NCI-H1417 (cell line): ENCODE data around the gene NAP1L5.
A peak's percentile ranks its signal among the peaks of the same experiment; 100 is the strongest.

Source experiments
- DNase-seq, 3 experiments: peaks; one replicate each; lab custom pipeline; 2025; lab: John Stamatoyannopoulos, UW

The NAP1L5 gene

DNA sequence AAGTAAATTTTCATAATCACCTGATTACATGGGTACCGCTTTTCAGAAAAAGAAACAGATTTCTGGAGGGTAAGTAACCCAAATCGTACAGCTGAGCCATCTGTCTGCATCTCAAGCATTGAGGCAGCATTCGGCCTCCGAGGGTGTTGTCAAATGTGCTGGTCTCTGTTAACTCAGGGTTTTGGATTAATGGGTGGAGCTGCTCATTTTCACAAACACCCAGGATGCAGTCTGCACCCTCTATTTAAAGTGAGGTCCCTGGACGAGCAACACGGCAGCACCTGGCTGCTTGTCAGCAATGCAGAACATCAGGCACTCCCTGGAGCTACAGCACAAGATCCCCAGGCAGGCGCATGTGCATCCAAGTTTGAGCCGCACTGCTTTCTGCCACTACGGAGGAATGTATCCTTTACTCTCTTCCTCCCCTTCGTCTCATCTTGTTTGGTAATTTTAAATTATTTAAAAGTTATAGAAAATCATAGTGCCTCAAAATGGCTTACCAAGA, 24.7 kb upstream of the NAP1L5 start:
- DNase-seq, result no peak

DNA sequence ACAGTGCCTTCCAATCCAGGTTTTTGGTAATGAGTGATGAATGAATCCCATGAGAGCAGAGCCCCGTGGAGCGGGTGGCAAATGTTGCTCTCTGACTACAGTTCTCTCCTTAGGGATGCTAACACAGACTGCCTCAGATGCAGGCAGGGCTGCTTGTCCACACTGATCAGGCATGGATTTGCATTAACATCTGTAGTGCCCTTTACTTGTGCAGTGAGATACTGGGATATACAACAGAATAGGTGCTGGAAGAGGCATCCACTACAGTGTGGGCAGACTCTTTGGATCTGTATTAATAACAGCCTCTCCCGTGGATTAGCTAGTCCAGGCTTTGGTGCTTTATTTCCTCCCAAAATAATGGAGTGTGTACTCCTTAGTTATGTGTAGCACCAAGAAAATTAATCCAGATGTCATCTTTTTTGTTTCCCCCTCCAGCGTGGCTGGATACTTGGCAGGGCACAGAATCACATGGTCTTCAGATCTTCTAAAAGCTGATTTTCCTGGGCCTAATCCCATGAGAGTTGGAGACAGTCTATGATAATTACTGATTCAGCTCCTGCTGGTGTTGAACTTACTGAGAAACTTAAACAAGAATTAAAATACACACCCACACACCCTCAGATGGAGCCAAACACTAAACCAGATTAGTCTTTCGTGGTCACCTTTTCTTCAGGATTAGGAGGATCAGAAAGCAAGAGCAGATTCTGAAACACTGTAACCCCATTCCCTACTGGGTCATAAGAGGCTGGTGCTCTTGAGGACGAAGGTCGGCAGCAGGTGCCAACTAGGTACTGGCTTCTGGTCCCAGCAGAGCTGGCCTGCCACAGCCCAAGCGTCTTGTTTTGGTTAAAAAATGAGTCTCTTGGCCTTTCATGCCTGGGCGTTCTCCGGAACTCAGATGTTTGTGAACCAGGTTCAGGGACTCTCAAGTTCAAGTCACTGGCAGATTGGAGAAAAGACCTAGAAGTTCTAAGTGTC, 23.1 kb upstream of the NAP1L5 start:
- DNase-seq, result no peak

DNA sequence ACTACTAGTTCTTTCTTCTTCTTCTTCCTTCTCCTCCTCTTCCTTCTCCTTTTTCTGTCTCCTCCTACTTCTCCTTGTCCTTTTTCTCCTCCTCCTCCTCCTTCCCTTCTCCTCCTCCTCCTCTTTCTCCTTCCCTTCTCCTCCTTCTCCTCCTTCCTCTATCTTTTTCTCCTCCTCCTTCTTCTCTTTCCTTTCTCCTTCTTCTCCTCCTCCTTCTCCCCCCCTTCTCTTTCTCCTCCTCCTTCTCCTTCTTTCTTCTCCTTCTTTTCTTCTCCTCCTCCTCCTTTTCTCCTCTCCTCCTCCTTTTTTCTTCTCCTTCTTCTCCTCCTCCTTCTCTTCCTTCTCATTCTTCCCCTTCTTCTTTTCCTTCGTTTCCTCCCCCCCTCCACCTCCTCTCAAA, 21.8 kb upstream of the NAP1L5 start:
- no peak for DNase-seq

DNA sequence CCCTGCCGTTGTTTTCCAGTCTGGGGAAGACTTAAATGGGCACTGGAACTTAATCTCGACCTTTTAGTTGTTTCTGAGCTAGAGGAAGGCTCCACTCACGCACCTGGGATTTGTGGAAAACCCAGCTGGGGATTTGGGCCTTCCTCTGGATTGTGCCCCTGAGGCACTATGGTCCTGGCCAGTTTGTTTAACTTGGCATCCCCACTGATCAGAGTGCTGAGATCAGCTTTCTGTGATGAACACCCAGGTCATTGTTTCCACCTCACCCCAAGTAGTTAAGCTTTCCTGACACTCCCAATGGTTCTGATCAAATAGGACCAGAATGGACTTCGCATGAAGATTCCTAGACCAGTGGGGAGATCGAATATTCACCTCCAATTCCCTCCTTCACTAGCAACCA, 20.5 kb upstream of the NAP1L5 start:
- no peak for DNase-seq

- DNase-seq, result no peak
These were observed 16.2 kb upstream of the NAP1L5 start for GRCh38 chr4:88713782-88714181.

- DNase-seq, result no peak
These were observed 12.4 kb upstream of the NAP1L5 start for GRCh38 chr4:88709989-88710388.

DNA sequence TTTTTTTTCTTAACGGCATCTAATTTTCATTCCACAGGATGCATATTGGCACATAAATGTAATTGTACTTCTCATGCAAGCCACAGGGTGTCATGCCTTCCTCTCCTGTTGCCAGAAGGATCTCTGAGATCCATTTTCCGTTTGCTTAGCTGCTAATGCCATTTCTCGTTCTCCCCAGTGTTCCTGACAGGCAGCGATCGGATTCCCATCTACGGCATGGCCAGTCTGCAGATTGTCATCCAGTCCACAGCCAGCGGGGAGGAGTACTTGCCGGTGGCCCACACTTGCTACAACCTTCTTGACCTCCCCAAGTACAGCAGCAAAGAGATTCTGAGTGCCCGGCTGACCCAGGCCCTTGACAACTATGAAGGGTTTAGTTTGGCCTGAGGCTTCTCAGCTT, 8.9 kb upstream of the NAP1L5 start:
- peak in 1 of 3 experiments; percentile 47 for DNase-seq

DNA sequence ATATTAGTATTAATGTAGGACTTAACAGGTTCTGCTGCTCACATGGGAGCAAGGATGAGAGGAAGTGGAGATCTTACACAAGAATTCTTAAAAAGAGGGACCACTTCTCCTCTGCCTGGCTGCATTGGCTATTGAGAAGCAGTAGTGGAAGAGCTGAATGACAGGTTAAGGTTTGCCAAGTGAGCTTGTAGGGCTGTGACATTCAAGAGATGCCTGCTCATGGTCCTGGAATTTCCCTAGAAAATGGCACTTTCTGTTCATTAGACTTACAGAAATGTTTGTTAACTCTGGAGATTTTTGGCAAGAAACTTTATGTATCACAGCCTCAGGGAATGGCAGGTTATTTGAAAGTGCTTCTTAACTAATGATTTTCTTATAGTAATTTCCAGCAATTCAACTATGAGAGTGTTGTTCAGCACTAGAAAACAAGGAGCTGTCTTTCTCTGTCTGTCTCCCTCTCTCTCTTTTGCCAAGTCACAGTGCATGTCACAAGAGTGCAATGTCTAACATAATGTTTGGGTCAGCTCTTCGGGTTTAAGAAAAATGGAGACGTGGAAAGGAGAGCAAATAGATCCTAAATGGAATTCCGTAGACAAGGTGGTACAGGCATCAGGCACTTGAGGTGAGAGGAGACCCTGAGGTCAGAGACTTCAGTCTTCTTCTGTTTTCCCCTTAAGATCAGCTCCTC, 8.3 kb upstream of the NAP1L5 start:
- DNase-seq, result no peak

DNA sequence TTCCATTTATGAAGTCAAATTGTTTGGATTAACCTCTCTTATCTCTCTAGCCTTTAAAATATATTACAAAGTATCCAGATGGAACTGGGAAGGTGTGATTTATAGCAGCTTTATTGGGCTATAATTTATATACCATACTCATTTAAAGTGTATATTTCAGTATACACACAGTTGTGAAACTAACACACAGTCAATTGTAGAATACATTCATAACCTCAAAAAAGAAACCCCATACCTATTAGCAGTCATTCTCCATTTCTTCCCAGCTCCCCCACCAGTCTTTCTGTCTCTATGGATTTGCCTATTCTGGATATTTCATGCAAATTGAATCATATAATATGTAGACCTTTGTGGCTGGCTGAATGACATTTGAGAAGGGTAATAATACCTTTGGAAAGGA, 7.6 kb upstream of the NAP1L5 start:
- no peak for DNase-seq

GRCh38 chr4:88702782-88703181, 5.2 kb upstream of the NAP1L5 start:
- no peak for DNase-seq

DNA sequence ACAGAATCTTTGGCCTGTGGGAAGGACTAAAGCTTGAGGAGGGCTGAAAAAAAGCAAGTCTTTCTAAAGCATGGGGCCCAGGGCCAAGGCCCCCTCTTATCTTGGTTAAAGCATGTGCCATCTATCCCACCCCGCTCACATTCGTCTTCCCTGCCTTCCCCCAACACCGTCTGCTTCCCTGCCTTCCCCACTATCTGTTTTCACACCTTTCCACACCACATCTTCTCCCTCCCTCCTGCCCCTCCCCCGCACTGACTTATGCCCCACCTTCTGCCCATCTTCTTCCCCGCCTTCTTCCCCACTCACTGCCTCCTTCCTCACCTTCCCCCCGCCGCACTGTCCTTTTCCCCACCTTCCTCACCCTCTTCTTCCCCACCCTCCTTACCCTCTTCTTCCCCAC, 890 bp upstream of the NAP1L5 start:
- no peak for DNase-seq

DNA sequence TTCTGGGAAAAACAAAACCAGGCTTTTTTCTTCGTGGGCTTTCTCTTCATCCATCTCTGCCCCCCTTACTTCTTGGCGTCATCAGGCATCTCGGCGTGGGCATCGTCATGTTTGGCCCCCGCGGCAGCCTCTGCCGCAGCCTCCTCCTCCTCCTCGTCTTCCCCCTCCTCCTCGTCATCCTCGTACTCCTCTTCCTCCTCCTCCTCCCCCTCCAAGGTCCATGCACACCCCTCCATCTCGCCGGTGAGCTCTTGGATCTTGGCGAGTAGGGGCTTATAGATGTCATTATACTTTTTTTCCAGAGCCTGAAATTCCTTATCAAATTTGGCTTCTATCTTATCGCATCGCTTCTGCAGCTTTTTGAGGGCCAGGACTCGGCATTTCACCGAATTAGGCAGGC, 488 bp downstream of the NAP1L5 start:
- DNase-seq, result peak in 1 of 3 experiments; percentile 25

GRCh38 chr4:88696630-88697029, 999 bp downstream of the NAP1L5 start:
- peak in 1 of 3 experiments; percentile 9 for DNase-seq

DNA sequence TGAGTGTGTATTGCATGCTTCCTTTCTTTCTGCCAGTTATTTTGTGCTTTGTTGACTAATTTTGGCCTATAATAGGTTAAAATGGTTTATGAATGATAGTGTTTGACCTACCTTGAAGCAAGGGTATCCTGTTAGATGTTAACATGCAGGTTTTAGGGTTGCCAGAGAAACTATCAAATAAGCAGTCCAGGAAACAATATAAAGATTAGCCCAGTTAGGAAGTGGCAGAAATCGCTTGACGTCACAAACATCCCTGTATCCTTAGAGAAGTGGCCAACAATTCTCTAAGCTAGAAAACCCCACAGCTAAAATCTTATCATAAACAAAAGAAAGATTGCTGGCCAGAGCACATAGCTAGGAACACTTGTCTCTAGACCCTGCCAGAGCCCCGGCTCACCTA, 3.8 kb downstream of the NAP1L5 start:
- DNase-seq, result no peak

DNA sequence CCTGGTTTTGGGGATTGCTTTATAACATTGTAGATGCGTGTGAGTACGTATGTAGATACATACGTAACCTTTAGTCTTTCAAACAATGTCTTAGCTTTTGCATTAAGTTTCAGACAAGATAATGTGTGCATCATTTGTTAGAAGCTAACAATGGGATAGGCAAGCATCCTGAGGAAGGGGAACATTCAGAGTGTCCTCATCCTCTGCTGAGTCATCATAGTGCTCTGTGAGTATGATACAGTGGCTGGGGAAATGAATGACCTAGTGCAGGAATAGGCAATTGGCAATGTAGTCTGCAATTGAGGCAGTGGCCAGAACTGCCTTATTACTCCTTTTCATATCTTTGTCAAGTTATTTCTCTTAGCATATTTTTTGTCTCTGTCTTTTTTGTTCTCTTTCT, 7.3 kb downstream of the NAP1L5 start:
- no peak for DNase-seq

DNA sequence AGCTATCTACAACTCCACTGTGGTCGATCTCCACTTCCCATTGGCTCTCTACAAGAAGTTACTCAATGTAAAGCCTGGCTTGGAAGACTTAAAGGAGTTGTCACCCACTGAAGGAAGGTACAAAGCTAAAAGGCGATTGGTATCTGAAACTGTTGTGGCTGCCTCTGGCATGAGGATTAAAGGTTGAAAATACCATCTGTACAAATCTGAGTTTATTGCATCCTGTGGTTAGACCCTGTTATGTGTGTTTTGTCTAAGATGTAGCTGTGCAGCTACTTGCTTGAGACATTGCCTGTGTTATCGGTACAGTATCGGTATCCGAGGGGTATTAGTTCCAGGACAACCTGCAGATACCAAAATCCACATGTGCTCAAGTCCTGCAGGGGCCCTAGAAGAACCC, 16.4 kb downstream of the NAP1L5 start:
- no peak for DNase-seq

- DNase-seq, result no peak
These were observed 22.1 kb downstream of the NAP1L5 start for GRCh38 chr4:88675543-88675942.

DNA sequence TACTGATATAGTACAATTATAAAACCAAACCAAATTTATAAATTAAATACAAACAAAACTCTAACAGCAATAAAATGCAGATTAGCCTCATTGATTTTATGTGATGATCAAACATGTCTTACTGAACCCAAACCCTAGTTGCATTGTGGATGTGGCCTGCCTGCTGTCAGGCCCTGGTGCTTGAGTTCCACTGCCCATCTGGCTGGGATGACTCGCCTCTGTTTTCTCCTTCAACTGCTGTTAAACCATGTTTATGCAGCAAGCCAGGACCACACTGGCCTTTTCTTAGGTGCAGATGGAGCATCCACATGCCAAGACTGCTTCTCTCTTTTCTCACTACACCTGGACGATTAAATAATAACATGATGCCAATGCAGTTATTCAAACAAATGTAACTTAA, 22.6 kb downstream of the NAP1L5 start:
- no peak for DNase-seq

DNA sequence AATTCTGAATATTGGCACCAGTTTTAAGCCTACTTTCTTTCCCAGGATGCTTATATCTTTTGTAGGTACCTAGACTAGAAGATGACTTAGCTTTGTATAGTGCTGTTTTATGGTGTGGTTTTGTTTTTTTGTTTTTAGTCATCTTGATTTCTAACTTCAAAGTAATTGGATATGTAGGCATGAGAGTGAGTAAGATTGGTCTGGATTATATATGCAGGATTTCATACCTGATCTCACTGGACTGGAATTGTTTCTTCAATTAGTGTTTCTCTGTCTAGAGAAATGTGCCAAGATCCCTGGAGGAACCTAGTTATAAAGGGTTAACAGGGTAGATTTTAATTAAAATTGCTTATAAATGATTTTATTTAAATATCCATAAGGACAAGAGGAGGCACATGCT, 23.1 kb downstream of the NAP1L5 start:
- DNase-seq, result no peak

- no peak for DNase-seq
These were observed 23.7 kb downstream of the NAP1L5 start for GRCh38 chr4:88673886-88674285.

DNA sequence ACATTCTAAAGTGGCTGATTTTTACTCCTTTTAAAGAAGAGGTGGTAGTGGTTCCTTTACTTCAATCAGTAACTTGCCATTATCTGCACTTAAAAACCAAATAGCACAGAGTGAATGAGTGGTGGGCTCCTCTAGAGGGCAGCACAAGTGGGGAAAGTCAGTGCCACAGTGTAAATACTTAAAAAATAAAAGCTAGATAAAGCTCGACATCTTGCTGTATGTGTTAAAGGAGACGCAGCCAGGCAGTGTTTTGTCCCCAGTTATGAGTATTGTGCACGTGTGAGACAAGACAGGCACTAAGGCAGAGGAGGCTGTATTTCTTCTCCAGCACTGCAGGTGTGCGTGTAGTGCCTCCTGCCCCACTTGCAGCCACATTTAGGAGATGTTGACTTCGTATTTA, 24.6 kb downstream of the NAP1L5 start:
- DNase-seq, result peak; percentile 3 to 44 (median 11)

DNA sequence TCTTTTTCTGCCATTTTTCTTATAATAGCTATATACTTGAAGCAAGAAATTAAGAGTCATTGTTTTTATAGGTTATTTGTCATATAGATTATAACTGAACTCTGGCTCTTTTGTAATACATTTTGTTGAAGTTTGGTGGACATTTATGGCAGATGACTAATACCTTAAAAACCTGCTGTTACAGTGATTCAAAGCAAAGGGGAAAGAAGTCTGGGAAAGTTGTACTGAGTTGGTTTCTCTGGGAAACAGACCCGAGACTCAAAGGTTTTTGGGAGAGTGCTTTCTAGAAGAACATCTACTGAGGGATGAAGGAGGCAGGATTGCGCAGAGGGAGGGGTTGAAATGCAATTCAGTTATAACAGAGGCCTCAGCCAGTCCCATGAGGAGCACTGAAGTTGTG, 35.9 kb downstream of the NAP1L5 start:
- no peak for DNase-seq
